ENCODE measurements around the gene COQ7.

- no peak for TF ChIP-seq CTCF (IDR thresholded peaks at IDR 0.05)
- no peak for TF ChIP-seq REST (IDR thresholded peaks at IDR 0.05; ENCODE audit: insufficient read depth in 1 of 2, low read depth in 2 of 2, low read length in 1 of 2)
- no peak for TF ChIP-seq POLR2AphosphoS5 (IDR thresholded peaks at IDR 0.05; ENCODE audit: low read depth, low read length)
These were observed 38.6 kb downstream of the COQ7 start for GRCh38 chr16:19105891-19106624.
